ENCODE results near the gene LGSN.
"Not testable (repeated sequence)": the region's sequence is repeated elsewhere in the genome, so short reads cannot be mapped to it uniquely, and the experiment has no call there.

The LGSN gene, protein sequence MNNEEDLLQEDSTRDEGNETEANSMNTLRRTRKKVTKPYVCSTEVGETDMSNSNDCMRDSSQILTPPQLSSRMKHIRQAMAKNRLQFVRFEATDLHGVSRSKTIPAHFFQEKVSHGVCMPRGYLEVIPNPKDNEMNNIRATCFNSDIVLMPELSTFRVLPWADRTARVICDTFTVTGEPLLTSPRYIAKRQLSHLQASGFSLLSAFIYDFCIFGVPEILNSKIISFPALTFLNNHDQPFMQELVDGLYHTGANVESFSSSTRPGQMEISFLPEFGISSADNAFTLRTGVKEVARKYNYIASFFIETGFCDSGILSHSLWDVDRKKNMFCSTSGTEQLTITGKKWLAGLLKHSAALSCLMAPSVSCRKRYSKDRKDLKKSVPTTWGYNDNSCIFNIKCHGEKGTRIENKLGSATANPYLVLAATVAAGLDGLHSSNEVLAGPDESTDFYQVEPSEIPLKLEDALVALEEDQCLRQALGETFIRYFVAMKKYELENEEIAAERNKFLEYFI

DNA sequence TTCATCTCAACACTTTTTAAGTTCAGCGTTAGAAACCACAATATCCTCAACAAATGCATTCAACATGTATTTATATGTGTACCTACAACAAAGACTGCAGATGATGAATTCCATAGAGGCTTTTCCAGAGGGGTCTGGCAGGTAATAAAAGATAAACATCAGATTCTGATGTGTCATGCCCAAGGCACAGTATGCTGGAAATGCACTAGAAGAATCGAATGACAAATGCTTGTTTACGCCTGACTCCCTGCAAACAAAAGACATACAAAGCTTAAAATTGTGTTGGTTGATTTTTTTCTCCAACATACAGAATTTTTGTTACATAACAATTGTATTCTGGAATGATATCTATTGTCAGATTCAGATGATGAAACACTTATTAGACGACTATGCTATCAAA, at the start of gene LGSN:
Gene LGSN, minus strand, starts transcription at position 45 of the 400 bp plus-strand sequence. Its CDS starts 40 bp downstream, at position 5.
- DNase-seq = no peak

DNA sequence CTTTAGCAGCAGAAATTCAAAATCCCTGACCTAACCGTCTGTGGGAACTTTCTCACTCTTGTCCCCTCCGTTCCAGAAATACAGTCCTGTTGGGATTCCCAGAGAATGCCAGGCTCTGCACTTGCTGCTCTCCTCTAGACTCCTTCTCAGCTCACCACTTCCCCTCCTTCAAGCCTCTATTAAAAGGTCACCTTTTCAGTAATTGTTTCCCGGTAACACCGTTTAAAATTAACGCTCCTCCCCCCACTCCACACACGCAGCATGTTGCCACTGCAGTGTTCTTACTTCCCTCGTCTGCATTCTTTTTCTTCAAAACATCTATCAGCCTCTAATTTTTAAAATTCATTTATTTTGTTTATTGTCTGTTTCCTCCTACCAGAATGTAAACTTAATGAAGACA, 48.6 kb upstream of the LGSN start:
- DNase-seq = no peak

DNA sequence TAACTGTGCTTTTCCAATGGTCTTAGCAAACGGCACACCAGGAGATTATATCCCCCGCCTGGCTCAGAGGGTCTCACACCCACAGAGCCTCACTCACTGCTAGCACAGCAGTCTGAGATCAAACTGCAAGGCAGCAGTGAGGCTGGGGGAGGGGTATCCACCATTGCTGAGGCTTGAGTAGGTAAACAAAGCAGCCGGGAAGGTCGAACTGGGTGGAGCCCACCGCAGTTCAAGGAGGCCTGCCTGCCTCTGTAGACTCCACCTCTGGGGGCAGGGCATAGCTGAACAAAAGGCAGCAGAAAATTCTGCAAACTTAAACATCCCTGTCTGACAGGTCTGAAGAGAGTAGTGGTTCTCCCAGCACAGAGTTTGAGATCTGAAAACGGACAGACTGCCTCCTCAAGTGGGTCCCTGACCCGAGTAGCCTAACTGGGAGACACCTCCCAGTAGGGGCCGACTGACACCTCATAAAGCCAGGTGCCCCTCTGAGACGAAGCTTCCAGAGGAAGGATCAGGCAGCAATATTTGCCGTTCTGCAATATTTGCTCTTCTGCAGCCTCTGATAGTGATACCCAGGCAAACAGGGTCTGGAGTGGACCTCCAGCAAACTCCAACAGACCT, 42.8 kb upstream of the LGSN start:
- not testable (repeated sequence) for DNase-seq

DNA sequence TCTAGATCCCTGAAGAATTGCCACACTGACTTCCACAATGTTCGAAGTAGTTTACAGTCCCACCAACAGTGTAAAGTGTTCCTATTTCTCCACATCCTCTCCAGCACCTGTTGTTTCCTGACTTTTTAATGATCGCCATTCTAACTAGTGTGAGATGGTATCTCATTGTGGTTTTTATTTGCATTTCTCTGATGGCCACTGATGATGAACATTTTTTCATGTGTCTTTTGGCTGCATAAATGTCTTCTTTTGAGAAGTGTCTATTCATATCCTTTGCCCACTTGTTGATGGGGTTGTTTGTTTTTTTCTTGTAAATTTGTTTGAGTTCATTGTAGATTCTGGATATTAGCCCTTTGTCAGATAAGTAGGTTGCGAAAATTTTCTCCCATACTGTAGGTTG, 37.6 kb upstream of the LGSN start:
- DNase-seq = not testable (repeated sequence)

DNA sequence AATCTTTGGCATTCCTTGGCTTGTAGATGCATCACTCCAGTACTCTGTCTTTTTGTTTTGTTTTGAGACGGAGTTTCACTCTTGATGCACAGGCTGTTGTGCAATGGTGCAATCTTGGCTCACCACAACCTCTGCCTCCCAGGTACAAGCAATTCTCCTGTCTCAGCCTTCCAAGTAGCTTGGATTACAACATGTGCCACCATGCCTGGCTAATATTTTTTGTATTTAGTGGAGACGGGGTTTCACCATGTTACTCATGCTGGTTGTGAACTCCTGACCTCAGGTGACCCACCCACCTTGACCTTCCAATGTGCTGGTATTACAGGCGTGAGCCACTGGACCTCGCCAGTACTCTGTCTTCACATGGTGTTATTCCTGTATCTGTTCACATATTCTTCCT, 35.8 kb upstream of the LGSN start:
- no peak for DNase-seq

DNA sequence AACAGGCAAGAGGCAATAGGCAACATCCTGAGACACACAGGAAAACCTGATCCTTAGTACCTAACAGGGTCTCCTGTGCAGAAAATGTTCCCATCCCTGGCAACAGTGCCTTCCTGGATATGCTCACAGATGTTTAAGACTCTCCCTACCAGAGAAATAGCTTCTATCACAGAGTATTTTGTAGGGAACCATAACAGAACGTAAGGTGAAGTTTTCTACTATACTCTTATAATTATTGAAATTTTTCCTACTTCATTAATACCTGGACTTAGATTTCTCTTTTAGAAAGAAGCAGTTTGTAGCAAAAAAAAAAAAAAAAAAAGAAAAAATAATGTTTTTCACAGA, 33.5 kb upstream of the LGSN start:
- DNase-seq = no peak

DNA sequence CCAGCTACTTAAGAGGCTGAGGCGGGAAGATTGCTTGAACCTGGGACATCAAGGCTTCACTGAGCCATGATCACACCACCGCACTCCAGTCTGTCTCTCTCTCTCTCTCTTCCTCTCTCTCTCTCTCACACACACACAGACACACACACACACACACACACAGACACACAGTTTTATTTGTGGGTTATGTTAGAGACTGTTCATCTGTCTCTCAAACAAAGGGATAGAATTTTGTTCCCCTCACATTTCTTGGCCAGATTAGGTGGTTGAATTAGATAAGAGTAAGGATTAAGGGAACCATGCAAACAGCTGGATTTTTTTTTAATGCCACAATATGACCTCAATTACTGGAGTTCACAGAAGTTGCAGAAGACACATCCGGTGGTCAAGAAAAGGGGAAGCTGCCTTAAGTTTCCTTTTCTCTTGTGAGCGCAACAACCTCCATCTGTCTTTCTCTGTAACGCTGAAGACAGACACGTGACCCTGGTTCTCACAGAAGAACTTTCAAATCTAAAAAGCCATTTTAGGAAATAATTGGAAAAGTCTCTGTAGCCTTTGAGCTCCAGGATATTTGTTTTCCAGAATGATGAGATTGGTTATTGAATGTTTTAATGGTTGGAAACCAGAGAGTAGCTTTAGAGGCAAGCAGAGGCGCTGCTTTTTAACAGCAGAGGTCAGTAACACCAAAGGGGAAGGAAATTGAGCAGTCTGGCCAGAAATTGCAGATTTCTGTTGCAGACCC, 32.9 kb upstream of the LGSN start:
- no peak for DNase-seq

DNA sequence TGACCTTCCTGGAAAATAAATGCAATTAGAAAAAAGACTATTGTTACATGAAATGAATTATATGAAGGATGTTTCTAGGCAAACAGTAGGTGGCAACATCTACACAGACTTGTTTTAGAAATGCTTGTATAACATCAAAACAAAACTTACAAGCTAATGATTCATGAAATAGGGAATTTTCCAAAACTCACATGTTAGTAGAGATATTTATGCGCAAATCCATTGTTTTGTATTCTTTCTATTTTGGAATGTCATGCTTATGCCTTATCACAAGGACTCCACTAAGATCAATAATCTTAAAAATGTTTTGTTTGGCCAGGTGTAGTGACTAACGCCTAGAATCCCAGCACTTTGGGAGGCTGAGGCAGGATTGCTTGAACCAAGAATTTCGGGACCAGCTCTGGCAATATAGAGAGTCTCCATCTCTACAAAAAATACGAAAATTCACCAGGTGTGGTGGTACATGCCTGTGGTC, 32.3 kb upstream of the LGSN start:
- no peak for DNase-seq

DNA sequence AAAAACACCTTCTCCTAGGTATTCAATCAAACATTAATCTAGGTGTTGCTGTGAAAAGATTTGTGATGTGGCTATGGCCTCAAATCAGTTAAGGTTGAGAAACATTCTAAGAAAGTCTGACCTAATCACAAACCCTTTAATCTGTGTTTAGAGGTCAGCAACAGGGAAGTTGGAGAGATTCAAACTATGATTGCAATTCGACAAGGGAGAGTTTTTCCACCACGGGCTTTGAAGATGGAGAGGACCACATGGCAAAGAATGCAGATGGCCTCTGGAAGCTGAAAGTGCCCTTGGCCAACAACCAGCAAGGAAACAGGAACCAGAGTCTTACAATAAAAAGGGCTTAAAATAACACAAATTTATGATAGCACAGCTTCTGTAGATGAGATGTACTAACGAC, 29.6 kb upstream of the LGSN start:
- DNase-seq = no peak

DNA sequence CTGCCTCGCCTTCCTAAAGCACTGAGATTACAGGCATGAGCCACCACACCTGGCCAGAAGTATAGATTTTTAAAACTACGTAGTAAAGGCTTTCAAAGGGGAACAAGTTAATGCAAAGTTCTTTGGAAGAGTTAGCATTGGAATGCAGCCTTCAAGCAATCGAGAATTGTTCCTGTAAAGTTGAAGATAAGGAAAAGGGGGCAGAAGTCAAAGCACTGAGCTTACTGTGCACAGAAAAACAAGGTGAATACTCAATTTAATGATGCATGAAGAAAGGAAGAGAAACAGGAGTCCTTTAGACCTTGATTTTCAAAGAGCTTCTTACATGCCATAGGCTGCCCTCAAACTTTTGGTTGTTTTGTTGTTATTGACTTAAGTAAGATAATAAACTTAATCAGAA, 29.1 kb upstream of the LGSN start:
- no peak for DNase-seq

DNA sequence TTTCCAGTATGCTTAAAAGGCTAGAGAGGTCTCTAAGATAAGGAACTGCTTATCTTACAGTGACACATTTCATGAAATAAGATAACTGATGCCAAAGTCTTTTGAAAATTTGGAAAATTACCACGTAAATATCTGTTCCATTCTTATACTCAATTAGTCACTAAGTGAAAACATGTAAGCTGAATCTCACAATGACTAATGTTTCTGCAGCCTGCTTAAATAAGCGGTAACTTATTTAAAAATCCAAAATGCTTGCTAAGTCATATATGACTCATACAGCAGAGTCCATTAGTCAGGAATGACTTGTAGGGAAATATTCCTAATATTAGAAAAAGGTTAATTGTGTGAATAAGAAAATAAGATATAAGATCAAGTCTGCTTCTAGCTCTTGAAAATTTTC, 27.8 kb upstream of the LGSN start:
- DNase-seq = no peak

DNA sequence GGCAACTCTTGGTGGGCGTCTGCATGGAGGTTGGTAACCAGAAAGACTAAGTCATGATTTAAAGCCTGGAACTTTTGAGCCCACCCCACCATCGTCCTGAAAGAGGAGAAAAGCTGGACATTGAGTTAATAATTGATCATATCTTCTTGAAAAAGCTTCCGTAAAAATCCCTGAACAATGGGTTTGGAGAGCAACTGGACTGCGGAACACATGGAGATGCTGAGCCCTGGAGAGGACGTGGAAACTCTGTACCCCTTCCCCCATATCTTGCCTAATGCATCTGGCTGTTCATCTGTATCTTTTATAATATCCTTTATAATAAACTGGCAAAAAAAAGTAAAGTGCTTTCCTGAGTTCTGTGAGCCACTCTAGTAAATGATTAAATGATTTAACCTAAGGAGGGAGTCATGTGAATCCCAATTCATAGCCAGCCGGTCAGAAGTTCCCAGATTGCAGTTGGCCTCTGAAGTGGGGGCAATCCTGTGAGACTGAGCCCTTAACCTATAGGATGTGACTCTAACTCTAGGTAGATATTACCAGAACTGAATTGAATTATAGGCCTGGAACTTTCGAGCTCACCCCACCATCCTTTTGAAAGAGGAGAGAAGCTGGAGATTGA, 26.5 kb upstream of the LGSN start:
- DNase-seq = no peak

DNA sequence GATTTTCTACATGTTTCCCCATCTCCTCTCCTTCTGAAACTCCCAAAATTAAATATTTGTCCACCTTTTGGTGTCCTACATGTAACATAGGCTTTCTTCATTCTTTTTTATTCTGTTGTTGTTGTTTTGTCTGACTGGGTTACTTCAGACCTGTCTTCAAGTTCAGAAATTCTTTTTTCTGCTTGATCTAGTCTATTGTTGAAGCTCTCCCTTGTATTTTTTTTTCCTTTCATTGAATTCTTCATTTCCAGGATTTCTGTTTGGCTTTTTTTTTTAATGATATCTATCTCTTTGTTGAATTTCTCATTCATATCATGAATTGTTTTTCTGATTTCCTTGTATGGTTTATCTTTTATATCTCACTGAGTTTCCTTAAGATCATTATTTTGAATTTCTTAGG, 20.6 kb upstream of the LGSN start:
- DNase-seq = no peak

DNA sequence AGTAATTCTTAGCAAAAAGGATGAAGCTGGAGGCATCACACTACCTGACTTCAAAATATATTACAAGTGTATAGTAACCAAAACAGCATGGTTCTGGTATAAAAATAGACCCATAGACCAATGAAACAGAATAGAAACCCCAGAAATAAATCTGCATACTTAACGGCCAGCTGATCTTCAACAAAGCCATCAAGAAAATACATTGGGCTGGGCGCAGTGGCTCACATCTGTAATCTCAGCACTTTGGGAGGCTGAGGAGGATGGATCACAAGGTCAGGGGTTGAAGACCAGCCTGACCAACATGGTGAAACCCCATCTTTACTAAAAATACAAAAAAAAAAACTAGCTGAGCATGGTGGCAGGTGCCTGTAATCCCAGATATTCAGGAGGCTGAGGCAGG, 14.9 kb upstream of the LGSN start:
- not testable (repeated sequence) for DNase-seq

DNA sequence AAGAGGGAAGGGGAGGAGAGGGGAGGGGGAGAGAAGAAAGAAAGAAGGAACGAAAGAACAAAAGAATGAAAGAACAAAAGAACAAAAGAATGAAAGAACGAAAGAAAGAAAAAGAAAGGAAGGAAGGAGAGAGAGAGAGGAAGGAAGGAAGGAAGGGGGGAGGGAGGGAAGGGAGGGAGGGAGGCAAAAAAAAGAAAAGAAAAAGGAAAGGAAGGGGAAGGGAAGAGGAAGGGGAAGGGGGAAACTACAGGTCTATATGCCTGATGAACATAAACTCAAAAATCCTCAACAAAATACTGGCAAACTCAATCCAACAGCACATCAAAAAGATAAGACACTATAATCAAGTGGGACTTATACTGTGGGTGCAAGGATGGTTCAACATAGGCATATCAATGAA, 13.7 kb upstream of the LGSN start:
- no peak for DNase-seq

DNA sequence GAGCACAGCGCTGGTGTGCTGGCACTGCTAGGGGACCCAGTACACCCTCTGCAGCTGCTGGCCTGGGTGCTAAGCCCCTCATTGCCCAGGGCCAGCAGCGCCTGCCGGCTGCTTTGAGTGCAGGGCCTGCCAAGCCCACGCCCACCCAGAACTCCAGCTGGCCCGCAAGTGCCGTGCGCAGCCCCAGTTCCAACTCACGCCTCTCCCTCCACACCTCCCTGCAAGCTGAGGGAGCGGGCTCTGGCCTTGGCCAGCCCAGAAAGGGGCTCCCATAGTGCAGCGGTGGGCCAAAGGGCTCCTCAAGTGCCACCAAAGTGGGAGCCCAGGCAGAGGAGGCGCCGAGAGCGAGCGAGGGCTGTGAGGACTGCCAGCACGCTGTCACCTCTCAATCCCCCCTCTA, 6.8 kb upstream of the LGSN start:
- not testable (repeated sequence) for DNase-seq

DNA sequence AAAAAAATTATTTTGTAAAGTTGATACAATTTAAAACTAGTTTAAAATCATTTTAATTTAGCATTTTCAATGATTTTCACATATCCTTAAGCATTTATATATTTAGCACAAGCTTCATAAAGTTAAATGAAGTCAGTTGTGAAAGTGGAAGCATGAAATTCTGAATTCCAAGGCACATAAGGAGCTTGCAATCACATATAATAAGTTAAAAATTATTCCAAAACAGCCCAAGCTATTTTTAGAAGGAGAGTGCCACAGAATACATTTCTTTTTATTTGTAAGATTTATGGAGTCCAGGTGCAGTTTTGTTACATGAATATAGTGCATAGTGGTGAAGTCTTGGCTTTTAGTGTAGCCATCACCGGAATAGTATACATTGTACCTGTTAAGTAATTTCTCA, 3.2 kb upstream of the LGSN start:
- no peak for DNase-seq

DNA sequence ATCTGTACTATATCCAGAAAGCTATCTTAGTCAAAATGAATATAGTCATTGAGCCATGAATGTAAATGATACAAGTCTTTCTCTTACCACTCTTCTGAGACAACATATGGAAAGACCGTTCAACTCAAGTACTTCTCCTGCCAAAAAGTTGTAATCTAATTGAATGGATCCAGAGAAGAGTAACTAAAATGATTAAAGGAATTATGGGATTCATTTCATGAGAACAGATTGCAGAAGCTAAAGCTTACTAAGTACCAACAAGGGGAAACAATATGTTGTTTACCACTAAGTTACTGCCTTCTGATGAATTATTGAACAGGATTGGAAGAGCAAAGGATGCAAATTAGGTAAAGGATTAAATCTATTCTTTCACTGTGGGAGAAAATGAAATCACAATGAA, 2.0 kb upstream of the LGSN start:
- DNase-seq = no peak

DNA sequence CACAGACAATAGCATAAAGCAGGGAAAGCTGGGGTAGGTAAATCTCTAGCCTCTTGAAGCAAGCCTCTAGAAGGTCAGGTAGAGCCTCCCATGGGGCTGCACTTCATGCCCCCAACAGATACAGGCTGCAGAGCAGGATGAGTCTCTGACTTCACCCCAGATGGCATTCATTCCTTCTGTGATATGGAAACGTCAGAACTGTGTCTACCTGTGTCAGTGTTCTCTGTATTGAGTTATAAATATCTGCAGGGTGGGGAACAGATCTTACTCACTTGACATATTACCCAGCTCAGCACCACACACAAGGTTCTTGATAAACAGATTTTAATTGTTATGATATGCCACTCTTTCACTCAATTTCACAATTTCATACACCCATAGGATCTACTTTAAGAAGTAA, 2.1 kb downstream of the LGSN start:
- no peak for DNase-seq

DNA sequence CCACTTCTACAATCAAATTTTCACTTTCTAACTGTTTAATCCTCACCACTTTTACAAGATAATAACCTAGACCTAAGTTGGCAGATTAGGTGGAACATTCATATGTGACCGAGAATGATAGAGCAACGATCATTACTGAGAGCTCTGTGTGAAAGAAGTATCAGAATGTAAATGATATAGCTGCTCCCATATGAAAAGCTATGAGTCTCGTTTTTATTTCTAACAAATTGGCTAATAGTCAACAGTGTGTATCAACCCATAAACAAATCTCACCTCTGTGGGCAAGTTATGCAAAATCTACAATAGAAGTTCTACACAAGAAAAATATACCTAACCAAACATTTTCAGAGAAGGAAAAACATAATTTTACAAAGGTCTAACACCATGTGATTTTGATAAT, 3.7 kb downstream of the LGSN start:
- DNase-seq = no peak

DNA sequence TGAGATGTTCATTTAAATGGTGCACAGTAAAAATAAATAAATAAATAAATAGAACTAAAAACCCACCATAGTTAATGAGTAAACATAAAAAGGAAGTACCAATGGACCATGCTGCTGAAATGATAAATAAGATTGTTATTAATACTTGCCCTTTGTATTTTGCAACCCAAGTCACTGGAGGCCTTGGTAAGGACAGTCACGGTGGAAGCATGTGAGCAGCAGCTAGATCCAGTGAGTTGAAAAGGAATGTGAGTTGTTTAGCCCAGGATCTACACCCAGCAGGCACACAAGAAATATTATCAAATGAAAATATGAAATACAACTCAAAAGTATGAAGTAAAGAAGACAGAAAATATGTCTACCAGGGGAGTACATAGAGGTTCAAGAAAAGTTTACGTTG, 6.7 kb downstream of the LGSN start:
- no peak for DNase-seq

DNA sequence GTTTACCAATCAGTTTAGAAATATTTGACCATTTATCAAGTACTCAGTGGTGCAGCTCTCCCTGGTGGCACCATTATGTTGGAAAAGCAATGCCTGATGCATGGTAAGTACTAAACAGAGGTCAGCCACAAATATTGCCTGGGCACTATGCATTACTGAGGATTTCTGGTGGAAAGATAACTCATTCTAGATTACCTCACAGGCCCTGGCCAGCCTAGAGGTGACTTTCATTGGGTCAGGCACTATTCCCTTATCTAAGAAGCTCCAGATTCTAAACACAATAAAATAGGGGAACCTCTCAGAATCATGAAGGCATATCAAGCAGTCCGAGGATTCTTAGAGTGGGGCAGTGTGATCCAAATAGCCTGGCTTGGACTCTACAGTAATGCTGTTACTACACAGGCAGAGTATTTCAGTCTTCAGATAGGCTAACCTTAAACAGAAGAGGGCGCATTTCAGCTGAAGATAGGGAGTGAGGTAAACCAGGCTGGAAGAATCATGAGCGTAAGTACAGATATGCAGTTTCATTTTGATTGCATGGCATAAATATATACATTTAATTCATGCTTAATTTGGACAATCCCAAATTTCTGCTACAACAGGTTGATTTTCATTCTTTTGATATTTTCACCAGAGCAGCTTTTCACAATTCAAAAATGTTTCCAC, 12.1 kb downstream of the LGSN start:
- DNase-seq = no peak

DNA sequence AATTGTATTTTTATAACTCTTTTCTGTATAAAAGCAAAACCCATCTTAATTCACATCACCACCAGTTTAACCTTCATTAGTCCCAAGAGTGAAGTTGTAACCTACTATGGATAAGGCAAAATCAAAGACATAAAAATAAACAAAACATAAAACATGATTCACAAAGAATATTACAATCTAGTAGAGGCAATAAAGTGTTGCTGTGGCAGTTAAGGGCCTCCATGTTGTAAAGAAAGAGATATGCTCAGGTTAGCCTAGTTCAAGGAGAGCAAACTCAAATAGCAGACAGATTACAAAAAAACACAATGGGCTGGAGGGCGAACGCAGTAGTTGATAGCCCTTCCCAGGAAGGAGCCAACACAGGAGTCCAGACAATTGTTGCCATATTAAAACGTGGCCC, 13.4 kb downstream of the LGSN start:
- no peak for DNase-seq

All from stimulated activated CD4-positive, alpha-beta T cell treated with anti-CD3 and anti-CD28 coated beads, Interleukin-4, amount 100 ng/mL, for 4 hours (primary cell).